OCI-LY3 (cell line): ENCODE measurements around the gene MRPL39.

Source experiments
- CTCF ChIP-seq: fragments of 200-600, 300-600 bp; sonication (generic); IDR thresholded peaks from 2 replicates; pipeline ENCODE4 v1.5.1; 2014; ENCODE audit warnings: antibody characterized with exemption, low read length, low read depth
- EZH2phosphoT487 ChIP-seq: fragments of 200-600 bp; shearing (Covaris generic); IDR thresholded peaks from 2 replicates; pipeline ENCODE4 v1.6.1; 2018; ENCODE audit warnings: antibody characterized with exemption, mixed run types, low read depth

GRCh38 chr21:25640202-25640942 lies 33.1 kb upstream of the MRPL39 start:
- TF ChIP-seq CTCF: no peak
- no peak for TF ChIP-seq EZH2phosphoT487
